ENCODE data around the gene GLG1.
"Not testable (repeated sequence)": the region's sequence is repeated elsewhere in the genome, so short reads cannot be mapped to it uniquely, and the experiment has no call there.

GLG1 gene

GRCh38 chr16:74524926-74525325 is 82.0 kb downstream of the GLG1 start:
- no peak for DNase-seq (ENCODE audit: low read depth)

GRCh38 chr16:74524117-74524516 is 82.8 kb downstream of the GLG1 start:
- DNase-seq (ENCODE audit: low read depth): no peak

- DNase-seq (ENCODE audit: low read depth): not testable (repeated sequence)
Measured at GRCh38 chr16:74523706-74524105, 83.2 kb downstream of the GLG1 start.

- DNase-seq (ENCODE audit: low read depth): no peak
Measured at GRCh38 chr16:74522160-74522559, 84.8 kb downstream of the GLG1 start.

GRCh38 chr16:74521691-74522090 is 85.2 kb downstream of the GLG1 start:
- DNase-seq (ENCODE audit: low read depth): no peak

- DNase-seq (ENCODE audit: low read depth): not testable (repeated sequence)
Measured at GRCh38 chr16:74518934-74519333, 88.0 kb downstream of the GLG1 start.

GRCh38 chr16:74511961-74512360 is 95.0 kb downstream of the GLG1 start:
- no peak for DNase-seq (ENCODE audit: low read depth)

- no peak for DNase-seq (ENCODE audit: low read depth)
Measured at GRCh38 chr16:74505011-74505410, 101.9 kb downstream of the GLG1 start.

GRCh38 chr16:74503412-74503811 is 103.5 kb downstream of the GLG1 start:
- DNase-seq (ENCODE audit: low read depth): no peak

GRCh38 chr16:74501484-74502478 is 105.1 kb downstream of the GLG1 start:
- no peak for DNase-seq (ENCODE audit: low read depth)

- no peak for DNase-seq (ENCODE audit: low read depth)
Measured at GRCh38 chr16:74500907-74501306, 106.0 kb downstream of the GLG1 start.

GRCh38 chr16:74499114-74499513 is 107.8 kb downstream of the GLG1 start:
- no peak for DNase-seq (ENCODE audit: low read depth)

- DNase-seq (ENCODE audit: low read depth): no peak
Measured at GRCh38 chr16:74497761-74498160, 109.2 kb downstream of the GLG1 start.

- no peak for DNase-seq (ENCODE audit: low read depth)
Measured at GRCh38 chr16:74496054-74496453, 110.9 kb downstream of the GLG1 start.

GRCh38 chr16:74492976-74493375 is 113.9 kb downstream of the GLG1 start:
- DNase-seq (ENCODE audit: low read depth): no peak

- no peak for DNase-seq (ENCODE audit: low read depth)
Measured at GRCh38 chr16:74487634-74488495, 119.0 kb downstream of the GLG1 start.

GRCh38 chr16:74485916-74486315 is 121.0 kb downstream of the GLG1 start:
- no peak for DNase-seq (ENCODE audit: low read depth)

GRCh38 chr16:74480150-74481029 is 126.5 kb downstream of the GLG1 start:
- DNase-seq (ENCODE audit: low read depth): no peak

GRCh38 chr16:74477226-74477625 is 129.7 kb downstream of the GLG1 start:
- DNase-seq (ENCODE audit: low read depth): no peak

- no peak for DNase-seq (ENCODE audit: low read depth)
Measured at GRCh38 chr16:74474416-74474815, 132.5 kb downstream of the GLG1 start.

- no peak for DNase-seq (ENCODE audit: low read depth)
Measured at GRCh38 chr16:74472540-74472939, 134.4 kb downstream of the GLG1 start.

- DNase-seq (ENCODE audit: low read depth): no peak
Measured at GRCh38 chr16:74472010-74472409, 134.9 kb downstream of the GLG1 start.

All from non-pigmented ciliary epithelial cell (primary cell).